Uterus (tissue), 4 donors: ENCODE data around the gene IFIT5. TPM values are rescaled to one million over a fixed set of nuclear protein-coding genes. Genes with fewer than 3 reads are reported as not detected.
A peak's percentile ranks its signal among the peaks of the same experiment; 100 is the strongest.
"Not testable (repeated sequence)": the region's sequence is repeated elsewhere in the genome, so short reads cannot be mapped to it uniquely, and the experiment has no call there.

ENCODE experiments used
- DNase-seq, 2 donors: peaks; one replicate each; pipeline ENCODE4 v3.0.0-alpha.2; 2019 to 2020
- H3K27ac ChIP-seq, 2 donors: fragments of 200-600 bp; sonication (generic); 1 replicate in 1 of 2; 2 replicates in 1 of 2; pipeline ENCODE4 v1.5.1; 2016 to 2018
- H3K27me3 ChIP-seq, 2 donors: fragments of 200-600 bp; sonication (generic); one replicate each; pipeline ENCODE4 v1.5.1; 2018 to 2019; ENCODE audit warnings: control low read depth in 1 of 2
- H3K36me3 ChIP-seq, 2 donors: fragments of 200-600 bp; sonication (generic); one replicate each; pipeline ENCODE4 v1.5.1; 2019; ENCODE audit warnings: control low read depth in 1 of 2
- H3K4me1 ChIP-seq, 2 donors: fragments of 200-600 bp; sonication (generic); one replicate each; pipeline ENCODE4 v1.5.1; 2018 to 2019; ENCODE audit warnings: control low read depth in 1 of 2
- H3K4me3 ChIP-seq, 2 donors: fragments of 200-600 bp; sonication (generic); 1 replicate in 1 of 2; 2 replicates in 1 of 2; pipeline ENCODE4 v1.5.1; 2018 to 2019; ENCODE audit warnings: mild to moderate bottlenecking in 1 of 2
- H3K9me3 ChIP-seq, 2 donors: fragments of 200-600 bp; sonication (generic); one replicate each; pipeline ENCODE4 v1.5.1; 2019; ENCODE audit warnings: control low read depth in 1 of 2
- CTCF ChIP-seq, 4 experiments: fragments of 200-600 bp in 2 of 4; fragments of 450-650 bp in 2 of 4; sonication (generic) in 2 of 4; IDR thresholded peaks; one replicate each; pipeline ENCODE4 v1.5.1; 2016 to 2019; ENCODE audit warnings: antibody characterized with exemption in 4 of 4, mild to moderate bottlenecking in 2 of 4, moderate library complexity in 1 of 4
- POLR2A ChIP-seq, 2 donors: fragments of 450-650 bp; IDR thresholded peaks; one replicate each; pipeline ENCODE4 v1.6.1; 2016; ENCODE audit warnings: antibody characterized with exemption in 2 of 2, mild to moderate bottlenecking in 1 of 2, moderate library complexity in 1 of 2
- intact Hi-C: fragments of 100-400 bp; cut with DNase I; formaldehyde crosslinking; loops from one replicate; pipeline ENCODE4 v1.15.1; 2023; ENCODE audit warnings: low total_unique reads
- total RNA-seq, 4 donors: library from RNA; depleted of rRNA in 3 of 4; stranded (reverse); fragments of >200 nt in 3 of 4; gene quantifications; one replicate each; pipeline versions ENCODE4 v1.1.0 to v1.2.4, GENCODE V29; 2014 to 2023
- donor health status: DM: yes; HTN: yes; CAD: no.

Gene IFIT5
- total RNA-seq, 4 donors from 2014 or later: 7.7 to 38.2 (median 29.4) TPM

- no peak for DNase-seq
- intact Hi-C loops: no loop called here
- Histone ChIP-seq H3K9me3 (no peaks in the 10 kb centered on the region), H3K4me3 (no peak overlapping the region), H3K36me3 (no peaks in the 10 kb centered on the region), H3K4me1 (no peaks in the 10 kb centered on the region), H3K27ac (no peak overlapping the region), H3K27me3 (no peaks in the 10 kb centered on the region)
- no peak for TF ChIP-seq POLR2A (IDR thresholded peaks at IDR 0.05)
- TF ChIP-seq CTCF (IDR thresholded peaks at IDR 0.05): no peak
These were observed 23.7 kb upstream of the IFIT5 start for GRCh38 chr10:89390476-89391225.

GRCh38 chr10:89391226-89391576 is 23.2 kb upstream of the IFIT5 start:
- intact Hi-C loops, H3K27me3 ChIP-seq, H3K4me3 ChIP-seq, H3K36me3 ChIP-seq, DNase-seq, H3K4me1 ChIP-seq, H3K9me3 ChIP-seq: not testable (repeated sequence)
- peak overlapping the region; percentile 80 to 95 for H3K27ac ChIP-seq

GRCh38 chr10:89391907-89392756 is 22.2 kb upstream of the IFIT5 start, which contains the start of gene IFIT1:
TSS of gene IFIT1 (plus strand) at chr10:89392623. CDS start at chr10:89392713, 90 bp downstream.
- Histone ChIP-seq H3K4me3 (peak within 1 kb of the TSS; percentile 42 to 46), H3K4me1 (no peaks in the 10 kb centered on the region), H3K9me3 (no peaks in the 10 kb centered on the region), H3K36me3 (no peaks in the 10 kb centered on the region), H3K27ac (peak within 1 kb of the TSS; percentile 80 to 95), H3K27me3 (no peaks in the 10 kb centered on the region)
- intact Hi-C loops: no loop called here
- TF ChIP-seq POLR2A (IDR thresholded peaks at IDR 0.05) (peak; percentile 44 to 64), CTCF (IDR thresholded peaks at IDR 0.05) (no peak)
- DNase-seq: peak; percentile 36 to 82

GRCh38 chr10:89392974-89393373 is 21.4 kb upstream of the IFIT5 start:
- DNase-seq: peak; percentile 37 to 65
- Histone ChIP-seq H3K27ac (peak overlapping the region; percentile 80 to 95), H3K9me3 (no peaks in the 10 kb centered on the region), H3K27me3 (no peaks in the 10 kb centered on the region), H3K4me3 (peak overlapping the region; percentile 42 to 46), H3K36me3 (no peaks in the 10 kb centered on the region), H3K4me1 (no peaks in the 10 kb centered on the region)
- intact Hi-C loops: no loop called here
- TF ChIP-seq CTCF (IDR thresholded peaks at IDR 0.05) (no peak), POLR2A (IDR thresholded peaks at IDR 0.05) (no peak)

- Histone ChIP-seq H3K4me3 (peak overlapping the region; percentile 42 to 46), H3K36me3 (no peaks in the 10 kb centered on the region), H3K9me3 (no peaks in the 10 kb centered on the region), H3K4me1 (no peaks in the 10 kb centered on the region), H3K27ac (peak overlapping the region; percentile 80 to 95), H3K27me3 (no peaks in the 10 kb centered on the region)
- intact Hi-C loops: no loop called here
- no peak for TF ChIP-seq POLR2A (IDR thresholded peaks at IDR 0.05)
- no peak for TF ChIP-seq CTCF (IDR thresholded peaks at IDR 0.05)
- DNase-seq: no peak
These were observed 20.5 kb upstream of the IFIT5 start for GRCh38 chr10:89393898-89394297.
